HEK293 (cell line): ENCODE measurements around the gene VASH2.

Experiments
- CTCF ChIA-PET: fragments of 350-600 bp; formaldehyde crosslinking; extraction: SDS; loops from one replicate; lab custom pipeline; 2021; ENCODE audit warnings: antibody characterized with exemption; lab: Yijun Ruan, JAX
- POLR2A ChIA-PET: fragments of 300-600 bp; formaldehyde crosslinking; extraction: SDS; loops from one replicate; lab custom pipeline; 2020; ENCODE audit warnings: antibody characterized with exemption, inconsistent platforms; lab: Yijun Ruan, JAX
- H3K27ac ChIP-seq: fragments of 200-500 bp; sonication (Bioruptor generic); 2 replicates; pipeline ENCODE4 v1.5.1; 2014; ENCODE audit warnings: low read depth, low read length, control low read depth, inconsistent platforms; ENCODE audit errors: extremely low read depth
- H3K36me3 ChIP-seq, 2 experiments: fragments of 200-500 bp in 1 of 2; sonication (Bioruptor generic) in 1 of 2; 1 replicate in 1 of 2; 2 replicates in 1 of 2; pipeline ENCODE4 v1.5.1; 2014 to 2017; ENCODE audit warnings: inconsistent platforms in 2 of 2, low read length in 2 of 2; ENCODE audit not compliant: control insufficient read depth in 2 of 2, insufficient read depth in 1 of 2
- H3K4me1 ChIP-seq: fragments of 200-500 bp; sonication (Bioruptor generic); 2 replicates; pipeline ENCODE4 v1.5.1; 2014; ENCODE audit warnings: mild to moderate bottlenecking, low read length, inconsistent platforms; ENCODE audit not compliant: control insufficient read depth, insufficient read depth
- H3K4me3 ChIP-seq: 2 replicates; pipeline ENCODE4 v1.5.1; 2011; ENCODE audit warnings: low read depth, mild to moderate bottlenecking, control low read depth, low read length, moderate library complexity
- H3K9me3 ChIP-seq: fragments of 200-500 bp; sonication (Bioruptor generic); 2 replicates; pipeline ENCODE4 v1.5.1; 2014; ENCODE audit warnings: low read depth, low read length, inconsistent platforms; ENCODE audit not compliant: control insufficient read depth, insufficient read depth
- BCL11A ChIP-seq: fragments of 450-650 bp; formaldehyde crosslinking; IDR thresholded peaks from 2 replicates; pipeline ENCODE4 v1.5.1; 2016; ENCODE audit warnings: low read depth, missing biosample characterization, missing genetic modification characterization
- BCL11B ChIP-seq: fragments of 450-650 bp; formaldehyde crosslinking; IDR thresholded peaks from 2 replicates; pipeline ENCODE4 v1.5.1; 2016; ENCODE audit warnings: low read depth, missing biosample characterization, missing genetic modification characterization
- GLI4 ChIP-seq: fragments of 450-650 bp; formaldehyde crosslinking; IDR thresholded peaks from 2 replicates; pipeline ENCODE4 v1.5.1; 2016; ENCODE audit warnings: missing biosample characterization, missing genetic modification characterization
- HOXA7 ChIP-seq: sonication (generic); formaldehyde crosslinking; IDR thresholded peaks from 2 replicates; pipeline ENCODE4 v1.8.1; 2022; ENCODE audit warnings: missing genetic modification reagents, borderline replicate concordance
- KLF16 ChIP-seq: fragments of 450-650 bp; formaldehyde crosslinking; IDR thresholded peaks from 2 replicates; pipeline ENCODE4 v1.5.1; 2017; ENCODE audit warnings: missing biosample characterization, missing genetic modification characterization
- MYNN ChIP-seq: fragments of 450-650 bp; formaldehyde crosslinking; IDR thresholded peaks from 2 replicates; pipeline ENCODE4 v1.5.1; 2016; ENCODE audit warnings: missing biosample characterization, missing genetic modification characterization, borderline replicate concordance
- PATZ1 ChIP-seq: fragments of 450-650 bp; formaldehyde crosslinking; IDR thresholded peaks from 2 replicates; pipeline ENCODE4 v1.5.1; 2016; ENCODE audit warnings: missing biosample characterization, missing genetic modification characterization
- REPIN1 ChIP-seq: fragments of 450-650 bp; formaldehyde crosslinking; IDR thresholded peaks from 2 replicates; pipeline ENCODE4 v1.5.1; 2017; ENCODE audit warnings: missing biosample characterization, missing genetic modification characterization, low read depth
- TCF7L2 ChIP-seq: IDR thresholded peaks from 2 replicates; pipeline ENCODE4 v1.6.1; 2011; ENCODE audit warnings: low read depth, mild to moderate bottlenecking, inconsistent platforms, low read length, moderate library complexity, borderline replicate concordance
- ZFP41 ChIP-seq: fragments of 450-650 bp; formaldehyde crosslinking; IDR thresholded peaks from 2 replicates; pipeline ENCODE4 v1.5.1; 2016; ENCODE audit warnings: missing biosample characterization, missing genetic modification characterization, borderline replicate concordance
- ZFP69B ChIP-seq: fragments of 450-650 bp; formaldehyde crosslinking; IDR thresholded peaks from 2 replicates; pipeline ENCODE4 v1.5.1; 2016; ENCODE audit warnings: missing biosample characterization, missing genetic modification characterization
- ZNF2 ChIP-seq: fragments of 450-650 bp; formaldehyde crosslinking; IDR thresholded peaks from 2 replicates; pipeline ENCODE4 v1.5.1; 2016; ENCODE audit warnings: missing biosample characterization, missing genetic modification characterization
- ZNF280D ChIP-seq: fragments of 450-650 bp; formaldehyde crosslinking; IDR thresholded peaks from 2 replicates; pipeline ENCODE4 v1.5.1; 2016; ENCODE audit warnings: missing biosample characterization, missing genetic modification characterization
- ZNF302 ChIP-seq: fragments of 450-650 bp; formaldehyde crosslinking; IDR thresholded peaks from 2 replicates; pipeline ENCODE4 v1.5.1; 2016; ENCODE audit warnings: missing biosample characterization, missing genetic modification characterization, low read depth
- ZNF311 ChIP-seq: fragments of 450-650 bp; formaldehyde crosslinking; IDR thresholded peaks from 2 replicates; pipeline ENCODE4 v1.5.1; 2017; ENCODE audit warnings: missing biosample characterization, missing genetic modification characterization, borderline replicate concordance
- ZNF398 ChIP-seq: fragments of 450-650 bp; formaldehyde crosslinking; IDR thresholded peaks from 2 replicates; pipeline ENCODE4 v1.5.1; 2017; ENCODE audit warnings: missing biosample characterization, missing genetic modification characterization
- ZNF423 ChIP-seq: fragments of 450-650 bp; formaldehyde crosslinking; IDR thresholded peaks from 2 replicates; pipeline ENCODE4 v1.5.1; 2016; ENCODE audit warnings: missing biosample characterization, missing genetic modification characterization
- ZNF501 ChIP-seq: fragments of 450-650 bp; formaldehyde crosslinking; IDR thresholded peaks from 2 replicates; pipeline ENCODE4 v1.5.1; 2016; ENCODE audit warnings: missing biosample characterization, missing genetic modification characterization
- ZNF544 ChIP-seq: fragments of 450-650 bp; formaldehyde crosslinking; IDR thresholded peaks from 2 replicates; pipeline ENCODE4 v1.5.0; 2017; ENCODE audit warnings: missing biosample characterization, missing genetic modification characterization
- ZNF701 ChIP-seq: fragments of 450-650 bp; formaldehyde crosslinking; IDR thresholded peaks from 2 replicates; pipeline ENCODE4 v1.5.1; 2016; ENCODE audit warnings: missing biosample characterization, missing genetic modification characterization
- ZNF76 ChIP-seq: fragments of 450-650 bp; formaldehyde crosslinking; IDR thresholded peaks from 2 replicates; pipeline ENCODE4; 2016; ENCODE audit warnings: low read depth, missing biosample characterization, missing genetic modification characterization, borderline replicate concordance
- ZNF777 ChIP-seq: fragments of 450-650 bp; formaldehyde crosslinking; IDR thresholded peaks from 2 replicates; pipeline ENCODE4 v1.5.1; 2017; ENCODE audit warnings: missing biosample characterization, missing genetic modification characterization, borderline replicate concordance
- ZNF837 ChIP-seq: fragments of 450-650 bp; formaldehyde crosslinking; IDR thresholded peaks from 2 replicates; pipeline ENCODE4 v1.5.1; 2016; ENCODE audit warnings: missing biosample characterization, missing genetic modification characterization
- ZXDB ChIP-seq: fragments of 450-650 bp; formaldehyde crosslinking; IDR thresholded peaks from 2 replicates; pipeline ENCODE4 v1.5.1; 2016; ENCODE audit warnings: missing biosample characterization, missing genetic modification characterization

Gene VASH2

GRCh38 chr1:212922016-212922415 is 28.3 kb upstream of the VASH2 start:
- CTCF ChIA-PET, result interaction anchor here (0.5 to 1.5 kb wide), 3 partner anchors 11 to 486 kb away, joined by 3 to 5 read pairs (median 5); no protein-coding TSS in a partner anchor
- POLR2A ChIA-PET, result no interaction called here
- no peak for TF ChIP-seq ZNF398 (tag by site-specific recombination)
- TF ChIP-seq BCL11B, result no peak
- TF ChIP-seq ZXDB (tag by site-specific recombination), result no peak
- no peaks in the 10 kb centered on the region for H3K4me1 ChIP-seq
- no peak overlapping the region for H3K4me3 ChIP-seq
- H3K36me3 ChIP-seq, result no peaks in the 10 kb centered on the region
- H3K9me3 ChIP-seq, result no peaks in the 10 kb centered on the region
- no peak overlapping the region for H3K27ac ChIP-seq

- TF ChIP-seq PATZ1 (no peak), HOXA7 (CRISPR knock-in tag) (no peak), ZNF302 (tag by site-specific recombination) (no peak), BCL11A (tag by site-specific recombination) (no peak), ZNF701 (tag by site-specific recombination) (no peak), MYNN (tag by site-specific recombination) (no peak), TCF7L2 (no peak), ZFP41 (tag by site-specific recombination) (no peak), ZNF777 (tag by site-specific recombination) (no peak), ZNF544 (tag by site-specific recombination) (no peak), ZNF423 (no peak)
- H3K36me3 ChIP-seq, result no peaks in the 10 kb centered on the region
Measured at GRCh38 chr1:212926372-212926771, 24.0 kb upstream of the VASH2 start.

GRCh38 chr1:212928323-212929291 is 21.7 kb upstream of the VASH2 start:
- no peaks in the 10 kb centered on the region for H3K36me3 ChIP-seq
- no peaks in the 10 kb centered on the region for H3K9me3 ChIP-seq
- CTCF ChIA-PET, result no interaction called here
- H3K27ac ChIP-seq, result no peak overlapping the region
- POLR2A ChIA-PET, result interaction anchor here (0.5 to 1.3 kb wide), 2 partner anchors 22 to 289 kb away, joined by 4 read pairs; partner anchors contain the start of gene VASH2
- H3K4me3 ChIP-seq, result no peak overlapping the region
- no peaks in the 10 kb centered on the region for H3K4me1 ChIP-seq
- no peak for TF ChIP-seq REPIN1 (tag by site-specific recombination)
- TF ChIP-seq GLI4 (tag by site-specific recombination), result no peak
- no peak for TF ChIP-seq ZNF501 (tag by site-specific recombination)
- no peak for TF ChIP-seq ZNF311
- no peak for TF ChIP-seq ZNF837
- no peak for TF ChIP-seq ZNF280D (tag by site-specific recombination)
- TF ChIP-seq ZFP69B (tag by site-specific recombination), result no peak
- no peak for TF ChIP-seq BCL11A (tag by site-specific recombination)
- no peak for TF ChIP-seq ZNF544 (tag by site-specific recombination)
- TF ChIP-seq ZNF76 (tag by site-specific recombination), result no peak
- TF ChIP-seq ZNF701 (tag by site-specific recombination), result no peak
- TF ChIP-seq ZNF2, result no peak
- no peak for TF ChIP-seq KLF16 (tag by site-specific recombination)

More at GRCh38 chr1:212926372-212926771, 24.0 kb upstream of the VASH2 start:
- Histone ChIP-seq H3K4me3 (no peak overlapping the region), H3K27ac (no peak overlapping the region), H3K9me3 (no peaks in the 10 kb centered on the region), H3K4me1 (no peaks in the 10 kb centered on the region)
- ChIA-PET POLR2A (no interaction called here), CTCF (interaction anchor here (0.6 kb wide), 1 partner anchor 68 kb away, joined by 4 read pairs; no protein-coding TSS in a partner anchor)
